22Rv1 (cell line): ENCODE results near the gene CARMIL1.

ENCODE experiments used
- H3K27ac ChIP-seq: fragments of 450-650 bp; 2 replicates; pipeline ENCODE4 v1.5.1; 2017
- CTCF ChIP-seq: fragments of 450-650 bp; IDR thresholded peaks from 2 replicates; pipeline ENCODE4 v1.5.1; 2017; ENCODE audit warnings: mild to moderate bottlenecking
- ZFX ChIP-seq: fragments of 450-650 bp; IDR thresholded peaks from 2 replicates; pipeline ENCODE4 v1.6.1; 2017; ENCODE audit warnings: antibody characterized with exemption, borderline replicate concordance

The CARMIL1 gene

GRCh38 chr6:25419879-25420278, 140.7 kb downstream of the CARMIL1 start:
- H3K27ac ChIP-seq = no peak overlapping the region
- no peak for TF ChIP-seq ZFX
- no peak for TF ChIP-seq CTCF

GRCh38 chr6:25423358-25423757, 144.2 kb downstream of the CARMIL1 start:
- TF ChIP-seq ZFX (no peak), CTCF (no peak)
- no peak overlapping the region for H3K27ac ChIP-seq

- TF ChIP-seq ZFX (no peak), CTCF (no peak)
- H3K27ac ChIP-seq = no peak overlapping the region
Measured at GRCh38 chr6:25424303-25424702, 145.1 kb downstream of the CARMIL1 start.

- TF ChIP-seq CTCF = no peak
- no peak overlapping the region for H3K27ac ChIP-seq
Measured at GRCh38 chr6:25427549-25427948, 148.4 kb downstream of the CARMIL1 start.

GRCh38 chr6:25428758-25429317, 149.7 kb downstream of the CARMIL1 start:
- TF ChIP-seq ZFX (no peak), CTCF (no peak)
- no peak overlapping the region for H3K27ac ChIP-seq

GRCh38 chr6:25431306-25431974, 152.3 kb downstream of the CARMIL1 start:
- TF ChIP-seq CTCF = no peak
- H3K27ac ChIP-seq = no peak overlapping the region

GRCh38 chr6:25431975-25432307, 152.8 kb downstream of the CARMIL1 start:
- no peak overlapping the region for H3K27ac ChIP-seq
- TF ChIP-seq ZFX (no peak), CTCF (no peak)
